ENCODE data around the gene PRR36.

DNA sequence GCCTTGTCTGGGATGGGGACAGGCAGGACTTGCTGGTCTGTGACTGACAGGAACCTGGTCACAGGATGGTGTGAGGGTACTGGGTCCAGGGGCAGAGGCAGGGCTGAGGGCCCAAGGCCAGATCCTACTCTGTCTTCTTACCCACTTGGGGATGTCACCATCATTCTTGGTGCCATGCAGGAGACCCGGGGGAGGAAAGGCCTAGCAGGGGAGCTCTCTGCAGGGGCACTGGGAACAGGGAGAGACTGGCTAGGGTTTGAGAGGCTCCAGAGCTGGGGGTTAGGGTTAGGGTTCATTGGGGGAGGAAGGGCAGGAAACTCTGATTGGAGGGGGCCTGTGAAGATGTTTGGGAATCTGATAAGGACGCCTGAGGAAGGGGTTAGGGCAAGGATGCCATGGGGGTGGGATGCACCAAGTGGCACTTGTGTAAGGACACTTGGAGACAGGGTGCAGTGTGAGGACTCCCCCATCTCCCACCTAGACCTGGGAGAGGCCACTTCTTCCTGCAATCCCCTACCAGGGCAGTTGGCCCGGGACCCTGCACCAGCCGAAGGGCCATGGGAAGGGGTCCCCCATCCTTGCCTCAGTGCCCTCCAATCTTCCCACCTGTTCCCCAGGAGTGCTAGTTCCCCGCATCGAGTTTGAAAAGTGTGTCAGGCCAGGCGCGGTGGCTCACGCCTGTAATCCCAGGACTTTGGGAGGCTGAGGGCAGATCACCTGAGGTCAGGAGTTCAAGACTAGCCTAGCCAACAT, 6.9 kb downstream of the PRR36 start:
- TF ChIP-seq, protein P1, sequence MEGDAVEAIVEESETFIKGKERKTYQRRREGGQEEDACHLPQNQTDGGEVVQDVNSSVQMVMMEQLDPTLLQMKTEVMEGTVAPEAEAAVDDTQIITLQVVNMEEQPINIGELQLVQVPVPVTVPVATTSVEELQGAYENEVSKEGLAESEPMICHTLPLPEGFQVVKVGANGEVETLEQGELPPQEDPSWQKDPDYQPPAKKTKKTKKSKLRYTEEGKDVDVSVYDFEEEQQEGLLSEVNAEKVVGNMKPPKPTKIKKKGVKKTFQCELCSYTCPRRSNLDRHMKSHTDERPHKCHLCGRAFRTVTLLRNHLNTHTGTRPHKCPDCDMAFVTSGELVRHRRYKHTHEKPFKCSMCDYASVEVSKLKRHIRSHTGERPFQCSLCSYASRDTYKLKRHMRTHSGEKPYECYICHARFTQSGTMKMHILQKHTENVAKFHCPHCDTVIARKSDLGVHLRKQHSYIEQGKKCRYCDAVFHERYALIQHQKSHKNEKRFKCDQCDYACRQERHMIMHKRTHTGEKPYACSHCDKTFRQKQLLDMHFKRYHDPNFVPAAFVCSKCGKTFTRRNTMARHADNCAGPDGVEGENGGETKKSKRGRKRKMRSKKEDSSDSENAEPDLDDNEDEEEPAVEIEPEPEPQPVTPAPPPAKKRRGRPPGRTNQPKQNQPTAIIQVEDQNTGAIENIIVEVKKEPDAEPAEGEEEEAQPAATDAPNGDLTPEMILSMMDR (IDR thresholded peaks at IDR 0.05): no peak
- TF ChIP-seq POLR2A (IDR thresholded peaks at IDR 0.05): no peak

Measured in vagina (tissue), 2 donors.